C1 segment of cervical spinal cord (tissue), 14 donors: ENCODE results near the gene REM1.
"Not testable (repeated sequence)": the region's sequence is repeated elsewhere in the genome, so short reads cannot be mapped to it uniquely, and the experiment has no call there.

Experiments used
- DNase-seq, 14 donors: peaks; one replicate each; lab custom pipeline; 2025; lab: John Stamatoyannopoulos, UW

REM1 gene

DNA sequence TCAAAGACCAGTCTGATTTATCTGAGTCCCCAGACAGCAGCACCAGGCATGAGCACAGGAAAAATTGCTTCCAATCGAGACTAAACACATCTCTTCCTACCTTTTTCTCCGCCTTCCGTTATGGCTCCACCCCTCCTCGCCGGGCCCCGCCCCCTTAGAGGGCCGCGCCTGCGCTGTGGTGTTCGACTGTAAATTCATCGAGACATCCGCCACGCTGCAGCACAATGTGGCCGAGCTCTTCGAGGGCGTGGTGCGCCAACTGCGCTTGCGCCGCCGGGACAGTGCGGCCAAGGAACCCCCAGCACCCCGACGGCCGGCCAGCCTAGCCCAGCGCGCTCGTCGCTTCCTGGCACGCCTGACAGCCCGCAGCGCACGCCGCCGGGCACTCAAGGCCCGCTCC is 8.9 kb downstream of the REM1 start:
- no peak for DNase-seq

DNA sequence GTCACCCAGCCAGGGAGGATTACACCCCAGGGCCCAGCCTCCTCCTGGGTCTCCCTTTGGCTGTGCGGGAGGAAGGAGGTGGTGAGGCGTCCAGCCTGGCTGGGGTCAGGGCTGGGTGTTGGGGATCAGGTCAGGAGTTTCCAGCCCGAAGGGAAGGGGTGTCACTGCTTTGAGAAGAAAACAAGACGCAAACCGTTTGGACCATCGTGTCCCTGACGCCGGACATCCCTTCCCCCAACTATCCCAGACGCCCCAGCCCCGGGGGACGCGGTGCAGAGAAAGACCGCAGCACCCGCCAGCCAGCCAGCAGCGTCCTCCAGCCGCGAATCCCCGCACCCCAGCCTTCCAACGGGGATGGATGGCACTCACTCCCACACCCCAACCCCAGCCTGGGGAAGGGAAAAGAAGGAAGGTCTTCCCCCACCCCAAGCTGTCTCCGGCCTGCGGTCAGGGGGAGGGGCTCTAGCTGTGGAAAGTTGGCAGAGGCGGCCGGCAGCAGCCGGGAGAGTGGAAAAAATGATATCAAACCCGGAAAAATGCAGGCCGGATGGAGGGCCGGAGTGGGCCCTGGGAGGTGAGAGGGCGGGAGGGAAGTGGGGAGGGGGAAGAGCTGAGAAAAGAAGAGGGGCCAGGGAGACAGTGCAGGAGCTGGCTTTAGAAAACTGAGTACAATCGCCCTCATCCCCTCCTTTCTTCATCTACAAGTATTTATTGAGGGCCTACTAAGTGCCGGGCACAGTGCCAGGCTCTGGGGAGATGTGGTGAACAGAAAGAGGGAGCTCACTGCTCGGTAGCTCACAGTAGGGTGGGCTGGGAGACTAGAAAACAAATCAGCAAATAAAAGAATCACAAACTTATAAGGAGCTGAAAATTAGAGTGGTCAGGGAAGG is 10.6 kb downstream of the REM1 start:
- peak in 1 of 14 donors; percentile 13 for DNase-seq

DNA sequence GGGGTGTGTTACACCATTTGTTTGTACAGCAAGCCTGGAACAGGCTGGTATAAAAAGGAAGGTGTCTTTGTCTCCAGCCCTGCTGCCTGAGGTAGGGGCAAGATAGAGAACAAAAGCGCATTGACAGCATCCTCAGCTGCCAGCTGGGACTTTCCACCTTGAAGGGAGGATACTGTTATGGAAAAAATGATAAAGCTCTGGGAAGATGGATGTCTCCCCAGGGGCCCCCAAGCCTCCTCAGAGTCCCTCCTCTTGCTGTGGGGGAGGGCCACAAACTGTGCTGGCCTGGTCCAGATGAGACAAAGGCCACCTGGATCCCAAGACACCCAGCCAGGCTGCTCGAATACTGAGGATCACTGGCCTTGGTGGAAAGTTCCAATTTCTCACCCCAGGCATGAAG is 13.0 kb downstream of the REM1 start:
- no peak for DNase-seq

GRCh38 chr20:31489152-31489551 is 14.1 kb downstream of the REM1 start:
- no peak for DNase-seq

GRCh38 chr20:31490752-31491151 is 15.7 kb downstream of the REM1 start:
- DNase-seq, result no peak

DNA sequence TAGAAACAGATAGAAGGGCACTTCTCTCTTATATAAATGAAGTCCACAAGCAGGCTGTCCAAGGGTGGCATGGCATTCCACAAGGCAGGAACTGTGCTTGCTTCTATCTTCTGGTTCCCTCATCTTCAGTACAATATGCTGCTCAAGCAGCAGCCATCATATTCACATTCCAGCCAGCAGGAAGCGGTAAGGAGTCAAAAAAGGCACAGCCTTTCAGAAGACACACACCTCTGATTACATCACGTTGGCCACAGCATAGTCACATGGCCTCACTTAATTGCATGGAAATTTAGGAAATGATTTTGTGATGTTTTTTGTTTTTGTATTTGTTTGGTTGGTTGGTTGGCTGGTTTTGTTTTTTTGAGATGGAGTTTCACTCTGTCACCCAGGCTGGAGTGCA is 19.0 kb downstream of the REM1 start:
- DNase-seq, result no peak

- DNase-seq, result no peak
Observed at GRCh38 chr20:31496761-31497295, 21.7 kb downstream of the REM1 start.

GRCh38 chr20:31497838-31498540 is 22.9 kb downstream of the REM1 start:
- DNase-seq, result no peak

DNA sequence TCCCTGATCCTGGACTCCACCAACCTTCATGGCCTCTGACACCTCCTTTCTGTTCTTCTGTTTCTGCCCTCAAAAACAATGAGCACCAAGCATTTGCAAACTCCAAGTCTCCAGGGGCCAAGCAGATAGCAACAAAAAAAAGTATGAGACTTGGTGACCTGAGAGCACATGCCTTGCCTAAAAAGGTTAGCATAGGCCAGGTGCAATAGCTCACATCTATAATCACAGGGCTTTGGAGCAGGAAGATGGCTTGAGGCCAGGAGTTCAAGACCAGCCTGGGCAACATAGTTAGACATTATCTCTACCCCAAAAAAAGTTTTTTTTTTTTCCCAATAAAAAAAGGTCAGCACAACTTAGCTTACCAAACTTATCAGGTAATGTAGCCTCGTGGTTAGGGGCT is 25.4 kb downstream of the REM1 start:
- no peak for DNase-seq

DNA sequence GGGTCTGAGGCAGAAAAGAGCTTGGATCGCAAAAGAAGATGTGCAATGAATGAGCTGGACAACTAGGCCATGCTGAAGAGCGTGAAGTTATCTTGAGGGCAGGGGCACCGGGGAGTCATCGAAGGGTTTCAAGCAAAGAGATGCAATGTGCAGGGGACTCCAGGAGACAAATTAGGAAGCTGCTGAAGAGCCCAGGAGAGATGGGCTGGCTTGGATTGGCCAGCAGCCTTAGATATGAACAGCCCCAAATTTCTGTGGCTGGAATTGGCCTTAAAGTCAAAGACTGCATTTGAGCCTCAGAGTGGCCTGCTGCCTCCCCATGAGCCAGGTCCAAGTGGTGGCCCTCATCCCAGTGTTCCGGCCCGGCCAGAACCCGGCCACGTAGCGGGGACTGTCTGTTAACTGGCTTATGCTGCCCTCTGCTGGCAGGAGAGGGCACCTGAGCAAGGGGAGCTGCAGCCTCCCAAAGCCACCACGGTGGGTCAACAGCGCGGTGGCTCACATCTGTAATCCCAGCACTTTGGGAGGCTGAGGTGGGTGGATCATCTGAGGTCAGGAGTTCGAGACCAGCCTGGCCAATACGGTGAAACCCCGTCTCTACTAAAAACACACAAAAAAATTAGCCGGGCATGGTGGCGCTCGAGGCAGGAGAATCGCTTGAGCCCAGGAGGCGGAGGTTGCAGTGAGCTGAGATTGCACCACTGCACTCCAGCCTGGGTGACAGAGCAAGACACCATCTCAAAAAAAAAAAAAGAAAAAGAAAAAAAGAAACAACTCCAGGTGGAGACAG is 28.0 kb downstream of the REM1 start:
- peak in 13 of 14 donors; percentile 11 to 73 (median 48) for DNase-seq

- DNase-seq, result no peak
Observed at GRCh38 chr20:31505903-31506302, 30.8 kb downstream of the REM1 start.

DNA sequence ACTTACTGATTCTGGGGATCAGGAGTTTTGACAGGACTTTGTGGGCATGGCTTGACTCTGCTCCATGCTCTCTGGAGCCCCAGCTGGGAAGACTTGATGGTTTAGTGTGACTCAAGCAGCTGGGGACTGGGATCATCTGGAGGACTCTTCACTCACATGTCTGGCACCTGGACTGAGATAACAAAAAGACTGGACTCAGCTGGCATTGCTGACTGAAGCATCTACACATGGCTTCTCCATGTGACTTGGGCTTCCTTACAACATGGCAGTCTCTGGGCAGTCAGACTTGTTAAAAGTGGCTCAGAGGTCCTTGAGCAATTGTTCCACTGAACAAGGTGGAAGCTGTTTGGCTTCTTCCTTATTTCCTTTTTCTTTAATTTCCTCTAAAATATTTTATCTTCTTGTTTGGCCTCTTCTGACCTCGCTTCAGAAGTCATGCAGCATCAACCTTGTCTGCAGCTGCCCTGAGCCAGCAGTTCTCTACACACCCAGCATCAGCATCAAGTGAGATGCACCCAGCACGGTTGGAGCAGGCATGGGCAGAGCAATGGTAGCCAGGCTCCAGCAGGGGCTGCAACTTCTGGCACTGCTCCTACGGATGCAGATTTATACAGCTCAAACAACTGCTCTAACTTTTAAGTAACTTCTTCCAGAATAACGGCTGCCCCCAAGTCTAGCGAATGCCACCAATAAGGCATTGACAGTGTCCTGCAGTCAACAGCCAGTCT is 33.6 kb downstream of the REM1 start:
- no peak for DNase-seq

GRCh38 chr20:31514154-31515071 is 39.3 kb downstream of the REM1 start, which contains the start of gene HM13:
Gene HM13, plus strand, starts transcription at chr20:31514442. Its CDS starts 110 bp downstream, at chr20:31514552.
- peak; percentile 29 to 94 (median 86) for DNase-seq

GRCh38 chr20:31515072-31515774 is 40.1 kb downstream of the REM1 start:
- DNase-seq, result no peak

- DNase-seq, result no peak
Observed at GRCh38 chr20:31515775-31516107, 40.7 kb downstream of the REM1 start.

GRCh38 chr20:31516166-31516565 is 41.1 kb downstream of the REM1 start:
- no peak for DNase-seq

DNA sequence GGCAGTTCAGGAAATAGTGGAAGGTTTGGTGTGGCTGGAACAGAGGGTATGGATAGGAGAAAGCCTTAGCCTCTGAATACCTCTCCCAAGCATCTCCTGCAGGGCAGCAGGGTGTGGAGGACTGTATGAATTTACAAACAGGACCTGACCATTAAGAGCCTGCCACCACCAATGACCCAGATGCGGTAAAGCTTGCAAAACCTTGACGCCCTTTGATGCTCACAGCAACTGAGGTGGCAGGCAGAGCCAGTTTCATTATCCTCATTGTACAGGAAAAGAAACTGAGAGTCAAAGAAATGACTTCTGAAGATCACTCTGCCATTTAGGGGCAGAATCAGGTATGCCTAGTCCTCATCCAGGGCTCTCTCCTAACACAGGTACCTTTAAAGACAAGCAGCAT is 41.6 kb downstream of the REM1 start:
- no peak for DNase-seq

DNA sequence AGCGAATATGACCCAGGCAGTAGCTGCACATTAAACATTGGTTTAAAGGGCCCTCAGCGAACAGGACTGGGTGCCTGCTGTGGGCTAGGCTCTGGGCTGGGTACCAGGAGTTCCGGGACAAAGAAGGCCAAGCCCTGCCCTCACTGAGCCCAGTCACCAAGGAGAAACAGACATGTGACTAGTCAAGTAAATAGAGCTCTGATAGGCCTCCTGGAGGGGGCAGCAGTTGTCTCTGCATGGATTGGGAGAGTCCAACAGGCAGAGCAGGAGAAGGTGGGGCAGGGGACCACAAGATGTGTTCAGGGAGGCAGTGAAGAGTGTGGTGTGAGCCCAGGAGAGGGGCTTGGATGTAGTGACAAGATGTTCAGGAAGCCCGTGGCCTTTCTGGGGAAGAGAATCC is 42.3 kb downstream of the REM1 start:
- no peak for DNase-seq

GRCh38 chr20:31521267-31521666 is 46.2 kb downstream of the REM1 start:
- DNase-seq, result not testable (repeated sequence)
